ENCODE measurements around the gene AP1G2. TPM values are rescaled to one million over a fixed set of nuclear protein-coding genes. Genes with fewer than 3 reads are reported as not detected.

AP1G2 gene
- total RNA-seq, 1 donor from 2014 or later, result 128 TPM

DNA sequence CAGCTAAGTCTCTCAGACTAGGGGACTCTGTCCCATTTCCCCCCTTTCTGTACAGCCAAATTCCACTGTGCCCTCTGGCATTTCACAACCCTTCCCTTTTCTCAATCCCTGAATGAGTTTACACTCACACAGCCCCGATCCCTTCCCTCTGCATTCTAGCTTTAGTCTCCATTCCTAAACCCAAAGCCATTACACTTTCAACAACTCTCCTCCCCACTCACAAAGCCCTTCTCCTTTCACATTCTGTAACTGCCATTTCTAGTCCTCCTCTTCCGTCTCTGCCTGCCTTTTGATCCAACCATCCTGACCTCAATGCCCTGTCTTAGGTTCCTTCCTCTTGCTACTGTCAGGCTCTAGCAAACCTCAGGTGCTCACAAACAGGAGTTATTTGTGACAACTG is 19.7 kb downstream of the AP1G2 start:
- intact Hi-C loops (cut with DNase I), result no loop called here
- ATAC-seq, result no peak
- H3K4me3 ChIP-seq, result no peak overlapping the region

GRCh38 chr14:23546450-23547035 is 21.0 kb downstream of the AP1G2 start:
- no peak overlapping the region for H3K4me3 ChIP-seq
- peaks cover 3% of the 10 kb centered on the region for H3K4me1 ChIP-seq
- intact Hi-C loops (cut with DNase I), result no loop called here
- DNase-seq (no peak), ATAC-seq (no peak)
- TF ChIP-seq, protein P1, sequence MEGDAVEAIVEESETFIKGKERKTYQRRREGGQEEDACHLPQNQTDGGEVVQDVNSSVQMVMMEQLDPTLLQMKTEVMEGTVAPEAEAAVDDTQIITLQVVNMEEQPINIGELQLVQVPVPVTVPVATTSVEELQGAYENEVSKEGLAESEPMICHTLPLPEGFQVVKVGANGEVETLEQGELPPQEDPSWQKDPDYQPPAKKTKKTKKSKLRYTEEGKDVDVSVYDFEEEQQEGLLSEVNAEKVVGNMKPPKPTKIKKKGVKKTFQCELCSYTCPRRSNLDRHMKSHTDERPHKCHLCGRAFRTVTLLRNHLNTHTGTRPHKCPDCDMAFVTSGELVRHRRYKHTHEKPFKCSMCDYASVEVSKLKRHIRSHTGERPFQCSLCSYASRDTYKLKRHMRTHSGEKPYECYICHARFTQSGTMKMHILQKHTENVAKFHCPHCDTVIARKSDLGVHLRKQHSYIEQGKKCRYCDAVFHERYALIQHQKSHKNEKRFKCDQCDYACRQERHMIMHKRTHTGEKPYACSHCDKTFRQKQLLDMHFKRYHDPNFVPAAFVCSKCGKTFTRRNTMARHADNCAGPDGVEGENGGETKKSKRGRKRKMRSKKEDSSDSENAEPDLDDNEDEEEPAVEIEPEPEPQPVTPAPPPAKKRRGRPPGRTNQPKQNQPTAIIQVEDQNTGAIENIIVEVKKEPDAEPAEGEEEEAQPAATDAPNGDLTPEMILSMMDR (IDR thresholded peaks at IDR 0.05), result no peak
- H3K27ac ChIP-seq, result no peak overlapping the region
- H3K36me3 ChIP-seq, result no peaks in the 10 kb centered on the region
- H3K9me3 ChIP-seq, result no peaks in the 10 kb centered on the region
- no peaks in the 10 kb centered on the region for H3K27me3 ChIP-seq

More for the DNA sequence above, 19.7 kb downstream of the AP1G2 start:
- no peak for DNase-seq
- no peaks in the 10 kb centered on the region for H3K27me3 ChIP-seq
- H3K9me3 ChIP-seq, result no peaks in the 10 kb centered on the region
- TF ChIP-seq, protein P1 (IDR thresholded peaks at IDR 0.05), result no peak
- H3K36me3 ChIP-seq, result no peaks in the 10 kb centered on the region
- peaks cover 3% of the 10 kb centered on the region for H3K4me1 ChIP-seq
- no peak overlapping the region for H3K27ac ChIP-seq

GRCh38 chr14:23545740-23546365 is 21.7 kb downstream of the AP1G2 start:
- no peaks in the 10 kb centered on the region for H3K9me3 ChIP-seq
- H3K27ac ChIP-seq, result no peak overlapping the region
- ATAC-seq (no peak), DNase-seq (no peak)
- peaks cover 3% of the 10 kb centered on the region for H3K4me1 ChIP-seq
- TF ChIP-seq, protein P1 (IDR thresholded peaks at IDR 0.05), result no peak
- H3K27me3 ChIP-seq, result no peaks in the 10 kb centered on the region
- intact Hi-C loops (cut with DNase I), result no loop called here
- H3K4me3 ChIP-seq, result no peak overlapping the region
- H3K36me3 ChIP-seq, result no peaks in the 10 kb centered on the region

- no peaks in the 10 kb centered on the region for H3K27me3 ChIP-seq
- ATAC-seq, result peak; percentile 52
- no peak for DNase-seq
- H3K9me3 ChIP-seq, result no peaks in the 10 kb centered on the region
- H3K36me3 ChIP-seq, result no peaks in the 10 kb centered on the region
- H3K27ac ChIP-seq, result no peak overlapping the region
- H3K4me3 ChIP-seq, result no peak overlapping the region
- no peaks in the 10 kb centered on the region for H3K4me1 ChIP-seq
- TF ChIP-seq, protein P1 (IDR thresholded peaks at IDR 0.05), result no peak
- intact Hi-C loops (cut with DNase I), result no loop called here
Observed at GRCh38 chr14:23544511-23545447, 22.8 kb downstream of the AP1G2 start.

DNA sequence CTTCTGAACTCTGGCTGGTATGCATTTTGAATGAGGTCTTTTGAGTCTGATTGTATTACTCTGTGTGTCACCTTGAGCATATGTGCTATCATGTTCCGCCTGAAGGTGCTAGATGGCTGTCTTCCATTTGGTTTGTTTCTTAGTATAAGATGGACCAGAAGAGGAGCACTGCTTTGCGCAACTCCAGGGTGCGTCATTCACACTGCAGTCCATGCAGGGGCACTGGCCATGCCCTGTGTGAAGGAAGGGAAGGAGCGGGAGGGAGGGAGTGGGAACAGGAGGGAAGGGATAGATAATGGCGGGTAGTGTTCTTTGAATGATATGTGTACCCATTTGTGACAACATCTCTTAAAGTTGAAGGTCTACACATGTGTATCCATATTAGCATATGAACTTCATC is 24.2 kb downstream of the AP1G2 start:
- Histone ChIP-seq H3K27ac (no peak overlapping the region), H3K27me3 (no peaks in the 10 kb centered on the region), H3K4me3 (no peak overlapping the region), H3K4me1 (no peaks in the 10 kb centered on the region), H3K36me3 (no peaks in the 10 kb centered on the region), H3K9me3 (no peaks in the 10 kb centered on the region)
- ATAC-seq (no peak), DNase-seq (no peak)
- intact Hi-C loops (cut with DNase I), result no loop called here
- TF ChIP-seq, protein P1 (IDR thresholded peaks at IDR 0.05), result no peak

All from upper lobe of right lung (tissue), 1 donor.